ENCODE measurements around the gene TPM1. TPM values are rescaled to one million over a fixed set of nuclear protein-coding genes. Genes with fewer than 3 reads are reported as not detected.
A peak's percentile ranks its signal among the peaks of the same experiment; 100 is the strongest.

TPM1 gene
- total and polyA plus RNA-seq, 4 donors: 118 to 469 (median 192) TPM

DNA sequence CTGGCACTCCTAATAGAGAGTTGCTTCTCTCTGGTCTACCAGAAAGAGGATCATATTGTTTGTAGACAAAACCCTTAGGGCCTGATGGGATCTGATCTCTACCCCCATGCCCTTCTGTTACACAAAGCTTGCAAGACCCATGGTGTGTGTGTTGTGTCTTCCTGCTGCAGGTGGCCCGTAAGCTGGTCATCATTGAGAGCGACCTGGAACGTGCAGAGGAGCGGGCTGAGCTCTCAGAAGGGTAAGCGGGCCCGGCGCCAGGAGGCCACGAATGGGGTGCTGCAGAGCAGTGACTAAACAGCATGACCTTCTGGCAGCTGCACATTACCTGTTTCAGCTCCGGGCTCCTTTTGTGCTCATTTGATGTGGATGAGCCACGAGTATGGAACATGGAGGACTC is 18.2 kb downstream of the TPM1 start:
- no peak for ATAC-seq (ENCODE audit: insufficient read depth, low FRiP score)
- WGBS, 2 donors: 91 to 95% methylated on average over 10 of the region's 10 CpGs
- H3K9ac ChIP-seq (ENCODE audit: insufficient read depth in 1 of 2, low read length in 2 of 2): no peak overlapping the region
- no peak overlapping the region for H3K4me3 ChIP-seq
- no peak for DNase-seq
- peak overlapping the region in 1 of 2 donors; percentile 7 for H3K27ac ChIP-seq (ENCODE audit: low read depth in 1 of 2, low read length in 1 of 2)
- peaks cover 44 to 70% (median 53%) of the 10 kb centered on the region in 4 donors for H3K36me3 ChIP-seq (ENCODE audit: control insufficient read depth in 4 of 4, insufficient read depth in 4 of 4, low read length in 4 of 4)
- H3K4me1 ChIP-seq (ENCODE audit: control insufficient read depth in 5 of 5, insufficient read depth in 5 of 5, low read length in 5 of 5): peaks cover 3 to 59% (median 12%) of the 10 kb centered on the region in 5 donors
- no peaks in the 10 kb centered on the region for H3K27me3 ChIP-seq (ENCODE audit: control insufficient read depth in 3 of 3, insufficient read depth in 3 of 3, low read length in 2 of 3)
- no peaks in the 10 kb centered on the region for H3K9me3 ChIP-seq (ENCODE audit: control insufficient read depth in 4 of 4, insufficient read depth in 3 of 4, low read length in 3 of 4)
- TF ChIP-seq, protein P1, sequence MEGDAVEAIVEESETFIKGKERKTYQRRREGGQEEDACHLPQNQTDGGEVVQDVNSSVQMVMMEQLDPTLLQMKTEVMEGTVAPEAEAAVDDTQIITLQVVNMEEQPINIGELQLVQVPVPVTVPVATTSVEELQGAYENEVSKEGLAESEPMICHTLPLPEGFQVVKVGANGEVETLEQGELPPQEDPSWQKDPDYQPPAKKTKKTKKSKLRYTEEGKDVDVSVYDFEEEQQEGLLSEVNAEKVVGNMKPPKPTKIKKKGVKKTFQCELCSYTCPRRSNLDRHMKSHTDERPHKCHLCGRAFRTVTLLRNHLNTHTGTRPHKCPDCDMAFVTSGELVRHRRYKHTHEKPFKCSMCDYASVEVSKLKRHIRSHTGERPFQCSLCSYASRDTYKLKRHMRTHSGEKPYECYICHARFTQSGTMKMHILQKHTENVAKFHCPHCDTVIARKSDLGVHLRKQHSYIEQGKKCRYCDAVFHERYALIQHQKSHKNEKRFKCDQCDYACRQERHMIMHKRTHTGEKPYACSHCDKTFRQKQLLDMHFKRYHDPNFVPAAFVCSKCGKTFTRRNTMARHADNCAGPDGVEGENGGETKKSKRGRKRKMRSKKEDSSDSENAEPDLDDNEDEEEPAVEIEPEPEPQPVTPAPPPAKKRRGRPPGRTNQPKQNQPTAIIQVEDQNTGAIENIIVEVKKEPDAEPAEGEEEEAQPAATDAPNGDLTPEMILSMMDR (IDR thresholded peaks at IDR 0.05; ENCODE audit: control extremely low read depth, extremely low read depth): no peak

DNA sequence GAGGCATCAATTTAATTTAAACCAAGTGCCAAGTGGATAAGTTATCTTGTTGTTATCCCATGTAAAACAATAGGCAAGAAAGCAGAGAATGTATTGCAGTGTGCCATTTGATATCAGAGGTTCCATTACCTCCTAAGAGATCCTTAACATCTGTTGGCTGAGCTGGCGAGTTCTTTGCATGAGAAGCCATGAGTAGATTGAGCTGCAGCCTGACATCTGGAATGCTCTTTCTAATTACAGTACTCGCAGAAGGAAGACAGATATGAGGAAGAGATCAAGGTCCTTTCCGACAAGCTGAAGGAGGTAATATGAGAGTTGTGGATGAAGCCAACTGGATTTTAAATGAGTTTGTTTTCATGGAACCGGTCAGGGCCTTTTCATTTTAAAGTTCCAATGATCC is 19.4 kb downstream of the TPM1 start:
- Histone ChIP-seq H3K4me3 (no peak overlapping the region), H3K27me3 (ENCODE audit: control insufficient read depth in 3 of 3, insufficient read depth in 3 of 3, low read length in 2 of 3) (no peaks in the 10 kb centered on the region), H3K36me3 (ENCODE audit: control insufficient read depth in 4 of 4, insufficient read depth in 4 of 4, low read length in 4 of 4) (peaks cover 45 to 77% (median 55%) of the 10 kb centered on the region in 4 donors), H3K9ac (ENCODE audit: insufficient read depth in 1 of 2, low read length in 2 of 2) (no peak overlapping the region), H3K27ac (ENCODE audit: low read depth in 1 of 2, low read length in 1 of 2) (no peak overlapping the region), H3K9me3 (ENCODE audit: control insufficient read depth in 4 of 4, insufficient read depth in 3 of 4, low read length in 3 of 4) (no peaks in the 10 kb centered on the region), H3K4me1 (ENCODE audit: control insufficient read depth in 5 of 5, insufficient read depth in 5 of 5, low read length in 5 of 5) (peaks cover 1 to 46% (median 10%) of the 10 kb centered on the region in 5 donors)
- DNase-seq (no peak), ATAC-seq (ENCODE audit: insufficient read depth, low FRiP score) (no peak)
- WGBS, 2 donors: 81 to 92% methylated on average over 4 of the region's 4 CpGs
- TF ChIP-seq, protein P1 (IDR thresholded peaks at IDR 0.05; ENCODE audit: control extremely low read depth, extremely low read depth): no peak

DNA sequence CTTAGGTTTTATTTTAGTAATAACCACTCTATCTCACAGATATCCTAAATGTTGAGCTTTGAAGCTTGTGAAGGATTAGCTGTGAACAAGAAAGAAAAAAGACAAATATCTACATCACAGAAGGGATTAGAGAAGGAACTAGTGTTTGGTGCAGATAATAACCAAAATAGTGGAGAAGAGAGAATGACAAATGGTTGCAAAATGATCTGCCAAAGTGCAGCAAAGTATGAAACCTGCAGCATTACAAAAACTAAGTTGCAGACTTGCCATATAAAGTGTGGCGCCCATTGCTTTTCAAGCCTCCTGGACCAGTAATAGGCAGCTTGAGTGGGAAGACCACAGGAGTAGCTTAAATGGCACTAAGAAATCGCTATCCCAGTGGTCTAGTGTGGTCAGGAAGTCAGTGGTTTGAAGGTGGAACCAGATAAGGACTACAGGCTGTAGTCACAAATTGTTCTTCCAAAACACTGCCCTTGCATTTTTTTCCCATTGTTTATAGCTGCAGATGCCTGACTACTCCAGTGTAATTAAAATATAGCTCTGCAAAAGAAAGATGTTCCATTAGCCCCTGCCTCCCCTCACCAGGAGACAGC is 20.7 kb downstream of the TPM1 start:
- no peaks in the 10 kb centered on the region for H3K9me3 ChIP-seq (ENCODE audit: control insufficient read depth in 4 of 4, insufficient read depth in 3 of 4, low read length in 3 of 4)
- peaks cover 39 to 75% (median 52%) of the 10 kb centered on the region in 4 donors for H3K36me3 ChIP-seq (ENCODE audit: control insufficient read depth in 4 of 4, insufficient read depth in 4 of 4, low read length in 4 of 4)
- peaks cover 0 to 33% (median 9%) of the 10 kb centered on the region in 5 donors for H3K4me1 ChIP-seq (ENCODE audit: control insufficient read depth in 5 of 5, insufficient read depth in 5 of 5, low read length in 5 of 5)
- TF ChIP-seq, protein P1 (IDR thresholded peaks at IDR 0.05; ENCODE audit: control extremely low read depth, extremely low read depth): no peak
- no peak overlapping the region for H3K4me3 ChIP-seq
- DNase-seq (no peak), ATAC-seq (ENCODE audit: insufficient read depth, low FRiP score) (no peak)
- no peaks in the 10 kb centered on the region for H3K27me3 ChIP-seq (ENCODE audit: control insufficient read depth in 3 of 3, insufficient read depth in 3 of 3, low read length in 2 of 3)
- H3K27ac ChIP-seq (ENCODE audit: low read depth in 1 of 2, low read length in 1 of 2): no peak overlapping the region
- 48 to 66% methylated on average over 2 of the region's 2 CpGs for WGBS, 2 donors
- H3K9ac ChIP-seq (ENCODE audit: insufficient read depth in 1 of 2, low read length in 2 of 2): no peak overlapping the region

Measured in lung (tissue), 12 donors.